Measurements from ENCODE around the gene KCNJ6.

Gene KCNJ6

GRCh38 chr21:37886726-37887299 is 29.4 kb downstream of the KCNJ6 start:
- Mint-ChIP-seq H3K36me3 (ENCODE audit: low read depth) (no peaks in the 10 kb centered on the region), H3K27ac (peak overlapping the region in 1 of 3 experiments; percentile 30), H3K27me3 (ENCODE audit: low read depth) (peaks cover 32% of the 10 kb centered on the region), H3K4me3 (no peak overlapping the region), H3K9me3 (no peaks in the 10 kb centered on the region), H3K4me1 (no peaks in the 10 kb centered on the region)
- no peak for TF ChIP-seq CTCF (IDR thresholded peaks at IDR 0.05; ENCODE audit: unreplicated experiment in 3 of 3)

DNA sequence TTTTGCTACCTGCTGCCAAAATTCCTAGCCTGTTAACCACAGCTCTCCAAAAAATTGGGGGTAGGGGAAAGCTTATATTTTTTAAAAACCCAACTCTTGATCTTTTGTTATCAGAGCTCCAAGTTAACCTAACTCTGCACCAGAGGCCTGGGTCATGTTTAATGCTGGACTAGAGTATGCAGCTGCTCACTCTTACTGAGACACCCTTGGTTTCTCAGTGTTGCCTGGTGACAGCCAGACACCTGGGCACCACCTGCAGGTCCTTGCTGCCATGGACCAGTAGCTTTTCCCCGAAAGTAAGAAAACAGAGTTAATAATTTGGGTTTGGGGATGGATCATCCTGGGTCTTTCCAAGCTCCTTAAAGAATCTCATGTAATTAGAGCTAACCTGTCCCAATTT is 30.1 kb downstream of the KCNJ6 start:
- H3K36me3 Mint-ChIP-seq (ENCODE audit: low read depth) = no peaks in the 10 kb centered on the region
- no peak overlapping the region for H3K4me3 Mint-ChIP-seq
- H3K27me3 Mint-ChIP-seq (ENCODE audit: low read depth) = peaks cover 30% of the 10 kb centered on the region
- H3K27ac Mint-ChIP-seq = no peak overlapping the region
- H3K9me3 Mint-ChIP-seq = no peaks in the 10 kb centered on the region
- H3K4me1 Mint-ChIP-seq = no peaks in the 10 kb centered on the region
- no peak for TF ChIP-seq CTCF (IDR thresholded peaks at IDR 0.05; ENCODE audit: unreplicated experiment in 3 of 3)

GRCh38 chr21:37878946-37879660 is 37.2 kb downstream of the KCNJ6 start:
- Mint-ChIP-seq H3K4me3 (no peak overlapping the region), H3K9me3 (no peaks in the 10 kb centered on the region), H3K36me3 (ENCODE audit: low read depth) (no peaks in the 10 kb centered on the region), H3K27me3 (ENCODE audit: low read depth) (peaks cover 11% of the 10 kb centered on the region), H3K27ac (no peak overlapping the region), H3K4me1 (peaks cover 15% of the 10 kb centered on the region)
- TF ChIP-seq CTCF (IDR thresholded peaks at IDR 0.05; ENCODE audit: unreplicated experiment in 3 of 3) = no peak

- no peaks in the 10 kb centered on the region for H3K36me3 Mint-ChIP-seq (ENCODE audit: low read depth)
Measured at GRCh38 chr21:37877888-37878684, 38.2 kb downstream of the KCNJ6 start.

DNA sequence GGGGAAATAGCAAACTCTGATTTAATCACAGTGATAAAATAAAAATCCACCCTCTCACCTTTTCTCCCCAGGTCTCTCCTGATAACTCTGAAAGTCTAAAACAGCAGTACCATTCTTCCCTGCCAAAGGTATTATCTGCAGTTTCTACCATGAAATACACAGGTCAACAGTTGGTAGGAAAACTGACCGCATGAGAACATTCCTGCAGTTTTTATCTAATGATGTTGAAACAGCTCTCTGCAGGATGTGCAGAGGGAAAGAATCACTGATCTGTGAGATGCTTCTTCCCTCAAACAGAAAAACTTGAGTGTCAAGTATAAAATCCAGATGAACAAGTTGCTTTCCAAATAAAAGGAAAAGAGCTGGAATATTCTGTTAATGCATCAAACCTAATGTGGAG is 39.1 kb downstream of the KCNJ6 start:
- no peaks in the 10 kb centered on the region for H3K36me3 Mint-ChIP-seq (ENCODE audit: low read depth)
- H3K4me3 Mint-ChIP-seq = no peak overlapping the region
- peaks cover 4% of the 10 kb centered on the region for H3K27me3 Mint-ChIP-seq (ENCODE audit: low read depth)
- peaks cover 15% of the 10 kb centered on the region for H3K4me1 Mint-ChIP-seq
- no peaks in the 10 kb centered on the region for H3K9me3 Mint-ChIP-seq
- TF ChIP-seq CTCF (IDR thresholded peaks at IDR 0.05; ENCODE audit: unreplicated experiment in 3 of 3) = no peak
- H3K27ac Mint-ChIP-seq = no peak overlapping the region

More at GRCh38 chr21:37877888-37878684, 38.2 kb downstream of the KCNJ6 start:
- Mint-ChIP-seq H3K27ac (no peak overlapping the region), H3K4me1 (peaks cover 15% of the 10 kb centered on the region), H3K9me3 (no peaks in the 10 kb centered on the region), H3K4me3 (no peak overlapping the region), H3K27me3 (ENCODE audit: low read depth) (peaks cover 4% of the 10 kb centered on the region)
- no peak for TF ChIP-seq CTCF (IDR thresholded peaks at IDR 0.05; ENCODE audit: unreplicated experiment in 3 of 3)
